Measurements from ENCODE around the gene SPATA20.
A peak's percentile ranks its signal among the peaks of the same experiment; 100 is the strongest.

SPATA20 gene

GRCh38 chr17:50541716-50542688 lies 5.0 kb upstream of the SPATA20 start (continued):
- TF ChIP-seq ZNF518A (tag by site-specific recombination; conservative IDR thresholded peaks at IDR 0.05; ENCODE audit: low read depth), result no peak
- TF ChIP-seq ZNF664 (tag by site-specific recombination; IDR thresholded peaks at IDR 0.05), result no peak
- no peak for TF ChIP-seq ZSCAN4 (tag by site-specific recombination; IDR thresholded peaks at IDR 0.05)
- TF ChIP-seq ZNF776 (tag by site-specific recombination; IDR thresholded peaks at IDR 0.05; ENCODE audit: borderline replicate concordance), result no peak
- no peak for TF ChIP-seq PRDM4 (tag by site-specific recombination; IDR thresholded peaks at IDR 0.05)
- no peak for TF ChIP-seq ZNF580 (tag by site-specific recombination; IDR thresholded peaks at IDR 0.05)
- TF ChIP-seq ZBTB21 (tag by site-specific recombination; IDR thresholded peaks at IDR 0.05), result no peak
- no peak for TF ChIP-seq ZNF23 (tag by site-specific recombination; IDR thresholded peaks at IDR 0.05; ENCODE audit: borderline replicate concordance)
- no peak for TF ChIP-seq ZBTB44 (tag by site-specific recombination; IDR thresholded peaks at IDR 0.05)
- no peak for TF ChIP-seq ZNF692 (tag by site-specific recombination; IDR thresholded peaks at IDR 0.05)
- no peak for TF ChIP-seq ZBTB1 (tag by site-specific recombination; IDR thresholded peaks at IDR 0.05)
- no peak for TF ChIP-seq ZNF548 (tag by site-specific recombination; IDR thresholded peaks at IDR 0.05)
- 0 out of 2 replicates have a peak, but pooled peaks have one; percentile 66 for TF ChIP-seq ZXDB (tag by site-specific recombination; IDR thresholded peaks at IDR 0.05)
- TF ChIP-seq ZNF132 (tag by site-specific recombination; IDR thresholded peaks at IDR 0.05; ENCODE audit: borderline replicate concordance), result no peak
- peak; percentile 79; the same call in 1 of the 2 replicates for TF ChIP-seq KLF8 (tag by site-specific recombination; IDR thresholded peaks at IDR 0.05)
- TF ChIP-seq ZNF324 (tag by site-specific recombination; IDR thresholded peaks at IDR 0.05), result no peak
- TF ChIP-seq ZNF76 (tag by site-specific recombination; IDR thresholded peaks at IDR 0.05; ENCODE audit: borderline replicate concordance, low read depth), result peak; percentile 46; the same call in 1 of the 2 replicates
- TF ChIP-seq ZNF529 (tag by site-specific recombination; IDR thresholded peaks at IDR 0.05; ENCODE audit: insufficient replicate concordance), result no peak
- no peak for TF ChIP-seq ZNF571 (tag by site-specific recombination; IDR thresholded peaks at IDR 0.05)
- no peak for TF ChIP-seq FEZF1 (tag by site-specific recombination; IDR thresholded peaks at IDR 0.05)
- no peak for TF ChIP-seq ZNF449 (tag by site-specific recombination; IDR thresholded peaks at IDR 0.05)
- TF ChIP-seq WT1 (tag by site-specific recombination; IDR thresholded peaks at IDR 0.05), result no peak
- TF ChIP-seq SCRT1 (tag by site-specific recombination; IDR thresholded peaks at IDR 0.05; ENCODE audit: borderline replicate concordance), result no peak
- TF ChIP-seq SP2 (tag by site-specific recombination; IDR thresholded peaks at IDR 0.05), result peak; percentile 45

Data from HEK293 (cell line).